Stimulated activated naive CD8-positive, alpha-beta T cell treated with anti-CD3 and anti-CD28 coated beads, Interleukin-15, amount 100 ng/mL, for 72 hours (primary cell): ENCODE data around the gene APCDD1L.

Experiments used
- ATAC-seq: fragments of 150-1000 bp; cut with Tn5 transposase; 2 replicates; pipeline ENCODE4 v1.10.0; 2021; ENCODE audit warnings: mild to moderate bottlenecking, moderate library complexity
- DNase-seq, 2 donors: peaks; one replicate each; pipeline ENCODE4 v3.0.0; 2021 to 2022
- H3K27ac Mint-ChIP-seq, 2 donors: one replicate each; pipeline ENCODE4 v1.8.0; 2022; ENCODE audit warnings: mild to moderate bottlenecking in 2 of 2, mixed read lengths in 2 of 2, moderate library complexity in 2 of 2
- H3K27me3 Mint-ChIP-seq: one replicate; pipeline ENCODE4 v1.8.0; 2022; ENCODE audit warnings: mixed read lengths
- H3K4me1 Mint-ChIP-seq: one replicate; pipeline ENCODE4 v1.8.0; 2022; ENCODE audit warnings: mild to moderate bottlenecking, mixed read lengths
- H3K4me3 Mint-ChIP-seq, 2 donors: one replicate each; pipeline ENCODE4 v1.8.0; 2022; ENCODE audit warnings: mild to moderate bottlenecking in 2 of 2, mixed read lengths in 2 of 2, moderate library complexity in 1 of 2
- H3K9me3 Mint-ChIP-seq, 2 donors: one replicate each; pipeline ENCODE4 v1.8.0; 2022; ENCODE audit warnings: mixed read lengths in 2 of 2

APCDD1L gene

GRCh38 chr20:58515233-58516212, at the start of gene APCDD1L:
Gene APCDD1L (minus strand): TSS chr20:58515399. CDS start chr20:58514707, 692 bp downstream.
- Mint-ChIP-seq H3K27ac (no peak within 1 kb of the TSS), H3K27me3 (peaks cover 58% of the 10 kb centered on the region), H3K9me3 (no peaks in the 10 kb centered on the region), H3K4me3 (no peak within 1 kb of the TSS), H3K4me1 (no peaks in the 10 kb centered on the region)
- no peak for DNase-seq
- no peak for ATAC-seq

- H3K4me1 Mint-ChIP-seq: no peaks in the 10 kb centered on the region
- H3K27me3 Mint-ChIP-seq: peaks cover 15% of the 10 kb centered on the region
- no peak overlapping the region for H3K27ac Mint-ChIP-seq
- no peak overlapping the region for H3K4me3 Mint-ChIP-seq
- no peaks in the 10 kb centered on the region for H3K9me3 Mint-ChIP-seq
- DNase-seq (no peak), ATAC-seq (no peak)
These were observed 44.1 kb upstream of the APCDD1L start for GRCh38 chr20:58559368-58559729.

- no peak overlapping the region for H3K27ac Mint-ChIP-seq
- no peaks in the 10 kb centered on the region for H3K4me1 Mint-ChIP-seq
- DNase-seq: no peak
- ATAC-seq: no peak
- peaks cover 19% of the 10 kb centered on the region for H3K27me3 Mint-ChIP-seq
- H3K9me3 Mint-ChIP-seq: no peaks in the 10 kb centered on the region
- H3K4me3 Mint-ChIP-seq: no peak overlapping the region
These were observed 43.5 kb upstream of the APCDD1L start for GRCh38 chr20:58558486-58559367.

- Mint-ChIP-seq H3K9me3 (no peaks in the 10 kb centered on the region), H3K4me1 (no peaks in the 10 kb centered on the region), H3K27me3 (peaks cover 28% of the 10 kb centered on the region), H3K4me3 (no peak overlapping the region), H3K27ac (no peak overlapping the region)
- no peak for ATAC-seq
- DNase-seq: no peak
These were observed 42.6 kb upstream of the APCDD1L start for GRCh38 chr20:58557733-58558342.

GRCh38 chr20:58556961-58557360, 41.8 kb upstream of the APCDD1L start:
- H3K27me3 Mint-ChIP-seq: peaks cover 36% of the 10 kb centered on the region
- H3K4me1 Mint-ChIP-seq: no peaks in the 10 kb centered on the region
- no peaks in the 10 kb centered on the region for H3K9me3 Mint-ChIP-seq
- no peak overlapping the region for H3K4me3 Mint-ChIP-seq
- DNase-seq (no peak), ATAC-seq (no peak)
- peak overlapping the region in 1 of 2 donors; percentile 66 for H3K27ac Mint-ChIP-seq

- H3K9me3 Mint-ChIP-seq: no peaks in the 10 kb centered on the region
- no peak for ATAC-seq
- H3K27me3 Mint-ChIP-seq: peaks cover 36% of the 10 kb centered on the region
- no peak for DNase-seq
- no peaks in the 10 kb centered on the region for H3K4me1 Mint-ChIP-seq
- H3K27ac Mint-ChIP-seq: no peak overlapping the region
- no peak overlapping the region for H3K4me3 Mint-ChIP-seq
These were observed 40.0 kb upstream of the APCDD1L start for GRCh38 chr20:58555078-58555765.

- Mint-ChIP-seq H3K9me3 (no peaks in the 10 kb centered on the region), H3K4me3 (no peak overlapping the region), H3K4me1 (no peaks in the 10 kb centered on the region), H3K27me3 (peaks cover 36% of the 10 kb centered on the region), H3K27ac (no peak overlapping the region)
- ATAC-seq (no peak), DNase-seq (no peak)
These were observed 39.3 kb upstream of the APCDD1L start for GRCh38 chr20:58554541-58554940.

GRCh38 chr20:58553841-58554240, 38.6 kb upstream of the APCDD1L start:
- H3K4me3 Mint-ChIP-seq: no peak overlapping the region
- DNase-seq: no peak
- H3K4me1 Mint-ChIP-seq: no peaks in the 10 kb centered on the region
- peaks cover 36% of the 10 kb centered on the region for H3K27me3 Mint-ChIP-seq
- H3K9me3 Mint-ChIP-seq: no peaks in the 10 kb centered on the region
- ATAC-seq: no peak
- H3K27ac Mint-ChIP-seq: no peak overlapping the region

GRCh38 chr20:58553166-58553696, 38.0 kb upstream of the APCDD1L start:
- no peak for ATAC-seq
- no peak for DNase-seq
- H3K27me3 Mint-ChIP-seq: peaks cover 39% of the 10 kb centered on the region

GRCh38 chr20:58552366-58552934, 37.3 kb upstream of the APCDD1L start:
- no peak for DNase-seq
- no peak overlapping the region for H3K4me3 Mint-ChIP-seq
- ATAC-seq: no peak
- peaks cover 42% of the 10 kb centered on the region for H3K27me3 Mint-ChIP-seq
- H3K4me1 Mint-ChIP-seq: no peaks in the 10 kb centered on the region
- H3K9me3 Mint-ChIP-seq: no peaks in the 10 kb centered on the region
- no peak overlapping the region for H3K27ac Mint-ChIP-seq

More at GRCh38 chr20:58553166-58553696, 38.0 kb upstream of the APCDD1L start:
- Mint-ChIP-seq H3K4me1 (no peaks in the 10 kb centered on the region), H3K9me3 (no peaks in the 10 kb centered on the region), H3K4me3 (no peak overlapping the region), H3K27ac (no peak overlapping the region)

- H3K27ac Mint-ChIP-seq: no peak overlapping the region
- ATAC-seq: no peak
- DNase-seq: no peak
- no peaks in the 10 kb centered on the region for H3K4me1 Mint-ChIP-seq
- H3K27me3 Mint-ChIP-seq: peaks cover 42% of the 10 kb centered on the region
- H3K4me3 Mint-ChIP-seq: no peak overlapping the region
- no peaks in the 10 kb centered on the region for H3K9me3 Mint-ChIP-seq
These were observed 36.4 kb upstream of the APCDD1L start for GRCh38 chr20:58551631-58552030.

- peak overlapping the region in 1 of 2 donors; percentile 36 for H3K27ac Mint-ChIP-seq
- no peaks in the 10 kb centered on the region for H3K4me1 Mint-ChIP-seq
- DNase-seq: no peak
- no peak overlapping the region for H3K4me3 Mint-ChIP-seq
- no peaks in the 10 kb centered on the region for H3K9me3 Mint-ChIP-seq
- H3K27me3 Mint-ChIP-seq: peaks cover 42% of the 10 kb centered on the region
- ATAC-seq: no peak
These were observed 35.3 kb upstream of the APCDD1L start for GRCh38 chr20:58550275-58551059.

GRCh38 chr20:58549231-58550209, 34.3 kb upstream of the APCDD1L start:
- Mint-ChIP-seq H3K27me3 (peaks cover 38% of the 10 kb centered on the region), H3K4me1 (no peaks in the 10 kb centered on the region), H3K4me3 (no peak overlapping the region), H3K27ac (no peak overlapping the region), H3K9me3 (no peaks in the 10 kb centered on the region)
- DNase-seq (no peak), ATAC-seq (no peak)
